Left renal cortex interstitium (tissue), 4 donors: ENCODE results near the gene UBAC2. TPM values are rescaled to one million over a fixed set of nuclear protein-coding genes. Genes with fewer than 3 reads are reported as not detected.

Experiments
- DNase-seq, 4 donors: peaks; one replicate each; pipeline ENCODE4 v3.0.0-alpha.2; 2013; ENCODE audit warnings: low read depth in 4 of 4, low spot score in 2 of 4, missing footprints in 1 of 4
- polyA plus RNA-seq, 4 donors: library from polyadenylated mRNA; unstranded; fragments of 120-200 nt; gene quantifications; one replicate each; pipeline ENCODE4 v1.2.1, GENCODE V29; 2013; ENCODE audit not compliant: insufficient read length in 4 of 4

The UBAC2 gene
- polyA plus RNA-seq, 4 donors, result 81.4 to 105 (median 99.1) TPM

GRCh38 chr13:99265162-99265800 is 64.6 kb downstream of the UBAC2 start:
- no peak for DNase-seq

- no peak for DNase-seq
Observed at GRCh38 chr13:99265821-99266426, 65.3 kb downstream of the UBAC2 start.

GRCh38 chr13:99266827-99267226 is 66.2 kb downstream of the UBAC2 start:
- DNase-seq, result no peak

- no peak for DNase-seq
Observed at GRCh38 chr13:99267927-99268326, 67.3 kb downstream of the UBAC2 start.

- no peak for DNase-seq
Observed at GRCh38 chr13:99268822-99269221, 68.2 kb downstream of the UBAC2 start.

- no peak for DNase-seq
Observed at GRCh38 chr13:99269627-99270241, 69.1 kb downstream of the UBAC2 start.

- DNase-seq, result no peak
Observed at GRCh38 chr13:99270518-99270917, 69.9 kb downstream of the UBAC2 start.

GRCh38 chr13:99271249-99271648 is 70.6 kb downstream of the UBAC2 start:
- no peak for DNase-seq

- DNase-seq, result no peak
Observed at GRCh38 chr13:99272481-99272880, 71.8 kb downstream of the UBAC2 start.

GRCh38 chr13:99273128-99273527 is 72.5 kb downstream of the UBAC2 start:
- no peak for DNase-seq

GRCh38 chr13:99275093-99275469 is 74.4 kb downstream of the UBAC2 start:
- DNase-seq, result no peak

- DNase-seq, result no peak
Observed at GRCh38 chr13:99276706-99277105, 76.1 kb downstream of the UBAC2 start.

GRCh38 chr13:99277629-99278028 is 77.0 kb downstream of the UBAC2 start:
- DNase-seq, result no peak

- DNase-seq, result no peak
Observed at GRCh38 chr13:99278200-99278599, 77.5 kb downstream of the UBAC2 start.

- DNase-seq, result no peak
Observed at GRCh38 chr13:99278843-99279242, 78.2 kb downstream of the UBAC2 start.

- DNase-seq, result no peak
Observed at GRCh38 chr13:99279637-99280036, 79.0 kb downstream of the UBAC2 start.

GRCh38 chr13:99280166-99280565 is 79.5 kb downstream of the UBAC2 start:
- no peak for DNase-seq

- no peak for DNase-seq
Observed at GRCh38 chr13:99281811-99282263, 81.2 kb downstream of the UBAC2 start.

GRCh38 chr13:99282264-99283231 is 81.9 kb downstream of the UBAC2 start:
- DNase-seq, result no peak

- no peak for DNase-seq
Observed at GRCh38 chr13:99285432-99286182, 85.0 kb downstream of the UBAC2 start.
